Mucosa of stomach (tissue), 1 donor: ENCODE results near the gene RPRD1A.

Source experiments
- H3K27me3 ChIP-seq: one replicate; pipeline ENCODE4 v1.7.0; 2013; ENCODE audit warnings: mild to moderate bottlenecking, low read length; ENCODE audit not compliant: control insufficient read depth, insufficient read depth
- H3K36me3 ChIP-seq: one replicate; pipeline ENCODE4 v1.7.0; 2013; ENCODE audit warnings: low read length; ENCODE audit not compliant: control insufficient read depth, insufficient read depth
- H3K4me1 ChIP-seq: one replicate; pipeline ENCODE4 v1.7.0; 2013; ENCODE audit warnings: mild to moderate bottlenecking, low read length; ENCODE audit not compliant: control insufficient read depth, insufficient read depth
- H3K4me3 ChIP-seq: one replicate; pipeline ENCODE4 v1.7.0; 2013; ENCODE audit warnings: low read length
- H3K9ac ChIP-seq: one replicate; pipeline ENCODE4 v1.7.0; 2013; ENCODE audit warnings: mild to moderate bottlenecking, low read length, moderate library complexity
- H3K9me3 ChIP-seq: one replicate; pipeline ENCODE4 v1.7.0; 2013; ENCODE audit warnings: mild to moderate bottlenecking, low read length, moderate library complexity; ENCODE audit not compliant: control insufficient read depth
- donor health status: Pancreatic carcinoma.

Gene RPRD1A

DNA sequence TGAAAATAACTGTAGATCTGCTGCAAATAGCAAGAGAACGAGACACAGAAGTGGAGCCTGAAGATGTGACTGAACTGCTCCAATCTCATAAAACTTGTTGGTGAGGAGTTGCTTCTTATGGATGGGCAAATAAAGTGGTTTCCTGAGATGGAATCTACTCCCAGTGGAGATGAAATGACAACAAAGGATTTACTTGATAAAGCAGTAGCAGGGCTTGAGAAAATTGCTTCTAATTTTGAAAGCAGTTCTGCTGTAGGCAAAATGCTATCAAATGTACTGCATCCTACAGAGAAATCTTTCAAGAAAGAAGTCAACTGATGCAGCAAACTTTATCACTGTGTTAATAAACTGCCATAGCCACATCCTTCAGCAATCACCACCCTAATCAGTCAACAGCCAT is 44.0 kb downstream of the RPRD1A start:
- Histone ChIP-seq H3K4me3 (no peak overlapping the region), H3K36me3 (no peaks in the 10 kb centered on the region), H3K27me3 (no peaks in the 10 kb centered on the region), H3K4me1 (no peaks in the 10 kb centered on the region), H3K9ac (no peak overlapping the region), H3K9me3 (no peaks in the 10 kb centered on the region)

DNA sequence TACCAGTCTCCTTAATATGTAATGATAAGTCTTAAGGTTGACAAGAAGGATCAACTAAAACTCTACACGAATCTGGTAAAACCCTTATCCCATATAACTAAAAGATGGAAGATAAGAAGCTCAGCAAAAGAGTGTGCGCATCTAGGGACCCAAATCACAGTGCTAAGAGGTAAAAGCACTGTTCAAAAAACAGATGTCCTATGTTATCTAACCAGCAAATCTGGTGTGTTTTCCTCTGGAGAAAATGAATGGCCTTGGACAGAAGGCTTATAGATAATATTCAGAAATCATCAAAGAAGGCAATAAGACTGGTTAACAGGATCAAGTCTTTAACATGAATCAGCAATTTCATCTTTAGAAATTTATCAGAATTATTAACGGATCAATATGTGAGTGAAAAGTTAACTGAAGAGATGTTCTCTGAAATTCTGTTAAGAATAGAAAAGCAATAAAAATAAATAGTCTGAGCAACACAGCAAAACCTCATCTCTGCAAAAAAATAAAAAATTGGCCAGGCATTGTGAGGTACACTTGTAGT is 47.1 kb downstream of the RPRD1A start:
- no peak overlapping the region for H3K9ac ChIP-seq
- no peaks in the 10 kb centered on the region for H3K27me3 ChIP-seq
- H3K4me3 ChIP-seq: no peak overlapping the region
- H3K9me3 ChIP-seq: no peaks in the 10 kb centered on the region
- no peaks in the 10 kb centered on the region for H3K4me1 ChIP-seq
- no peaks in the 10 kb centered on the region for H3K36me3 ChIP-seq

DNA sequence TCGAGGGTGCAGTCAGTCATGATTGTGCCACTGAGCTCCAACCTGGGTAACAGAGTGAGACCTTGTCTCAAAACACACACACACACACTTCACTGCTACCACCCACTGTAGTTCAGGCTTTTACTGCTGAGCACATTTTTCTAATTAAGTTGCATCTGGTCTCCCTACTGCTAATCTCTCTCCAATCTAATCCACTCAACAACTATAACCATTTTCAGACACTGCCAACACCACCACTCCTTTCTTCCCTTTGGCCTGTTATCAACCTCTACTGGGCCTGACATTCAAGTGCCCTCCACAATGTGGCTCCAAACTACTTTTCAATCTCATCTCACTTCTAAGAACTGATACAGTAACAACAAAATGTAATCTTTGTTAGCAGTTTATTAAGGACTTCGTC is 50.1 kb downstream of the RPRD1A start:
- H3K9me3 ChIP-seq: no peaks in the 10 kb centered on the region
- no peak overlapping the region for H3K4me3 ChIP-seq
- no peak overlapping the region for H3K9ac ChIP-seq
- H3K36me3 ChIP-seq: no peaks in the 10 kb centered on the region
- no peaks in the 10 kb centered on the region for H3K4me1 ChIP-seq
- no peaks in the 10 kb centered on the region for H3K27me3 ChIP-seq

DNA sequence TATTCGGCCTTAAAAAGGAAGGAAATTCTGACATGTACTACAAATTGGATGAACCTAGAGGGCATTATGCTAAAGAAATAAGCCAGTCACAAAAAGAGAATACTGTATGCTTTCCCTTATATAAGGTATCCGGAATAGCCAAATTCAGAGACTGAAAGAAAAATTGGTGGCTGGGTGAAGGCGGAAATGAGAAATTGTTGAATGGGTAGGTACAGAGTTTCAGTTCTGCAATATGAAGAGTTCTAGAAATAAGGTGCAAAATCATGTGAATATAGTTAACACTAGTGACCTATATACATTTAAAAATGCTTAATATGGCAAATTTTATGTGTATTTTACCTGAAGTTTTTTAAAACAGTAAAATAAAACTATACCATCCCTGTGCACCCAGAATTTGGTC is 51.7 kb downstream of the RPRD1A start:
- Histone ChIP-seq H3K4me3 (no peak overlapping the region), H3K36me3 (no peaks in the 10 kb centered on the region), H3K9me3 (no peaks in the 10 kb centered on the region), H3K9ac (no peak overlapping the region), H3K4me1 (no peaks in the 10 kb centered on the region), H3K27me3 (no peaks in the 10 kb centered on the region)

DNA sequence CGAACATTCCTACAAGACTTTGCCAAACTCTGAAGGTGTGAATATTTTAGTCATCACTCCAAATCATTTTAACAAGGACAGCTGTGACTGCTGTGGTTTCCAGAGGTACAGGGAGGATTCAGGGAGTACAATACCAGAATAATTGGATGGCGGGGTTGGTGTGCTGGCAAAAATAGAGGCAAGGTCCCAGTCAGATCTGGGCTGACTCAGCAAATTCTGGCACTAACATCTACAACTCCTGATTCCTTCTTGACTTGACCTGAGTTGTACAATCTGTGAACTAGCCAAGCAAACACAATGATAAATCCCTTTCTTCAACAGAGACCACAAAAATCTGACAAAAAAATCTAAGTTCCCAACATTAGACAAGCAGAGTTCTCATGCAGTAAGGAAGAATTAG is 54.5 kb downstream of the RPRD1A start:
- Histone ChIP-seq H3K9me3 (no peaks in the 10 kb centered on the region), H3K4me1 (no peaks in the 10 kb centered on the region), H3K27me3 (no peaks in the 10 kb centered on the region), H3K4me3 (no peak overlapping the region), H3K9ac (no peak overlapping the region), H3K36me3 (no peaks in the 10 kb centered on the region)

DNA sequence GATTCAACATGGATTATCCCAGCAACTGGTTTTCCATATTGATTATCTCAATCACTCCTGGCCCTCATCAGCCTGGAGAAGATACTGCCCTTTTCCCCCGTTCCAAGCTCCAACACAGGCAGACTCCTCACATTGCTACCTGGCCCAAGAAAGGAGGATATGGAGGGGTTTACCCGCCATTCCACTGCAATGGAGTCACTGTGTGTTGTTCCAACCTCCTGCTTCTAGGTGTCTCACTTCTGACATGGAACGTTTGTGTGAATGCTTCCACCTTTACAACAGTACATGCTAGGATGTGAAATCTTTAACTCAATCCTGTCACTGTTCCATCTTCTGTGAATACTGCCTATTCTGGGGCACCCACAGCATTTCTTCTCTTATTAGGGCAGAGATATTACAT is 58.1 kb downstream of the RPRD1A start:
- Histone ChIP-seq H3K36me3 (no peaks in the 10 kb centered on the region), H3K27me3 (no peaks in the 10 kb centered on the region), H3K4me3 (no peak overlapping the region), H3K4me1 (no peaks in the 10 kb centered on the region), H3K9ac (no peak overlapping the region), H3K9me3 (no peaks in the 10 kb centered on the region)

DNA sequence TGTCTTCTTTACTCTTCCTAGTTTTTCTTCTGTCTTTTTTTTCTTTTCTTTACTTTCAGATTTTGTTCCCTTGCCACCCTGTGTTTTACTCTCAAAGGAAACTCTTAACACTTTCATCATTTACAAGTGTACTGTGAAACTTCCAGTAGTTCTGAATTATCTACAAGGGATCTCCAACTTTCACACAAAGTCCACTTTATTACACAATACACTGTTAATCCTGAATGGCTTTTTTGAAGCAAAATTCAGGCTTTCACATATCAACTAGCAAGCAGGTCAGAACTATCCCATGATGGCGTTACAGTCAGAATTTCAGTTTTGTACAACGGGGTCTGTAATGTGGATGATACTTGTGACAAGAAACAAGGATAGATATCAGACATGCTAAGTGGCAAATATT is 60.4 kb downstream of the RPRD1A start:
- no peaks in the 10 kb centered on the region for H3K36me3 ChIP-seq
- H3K9me3 ChIP-seq: no peaks in the 10 kb centered on the region
- H3K9ac ChIP-seq: no peak overlapping the region

DNA sequence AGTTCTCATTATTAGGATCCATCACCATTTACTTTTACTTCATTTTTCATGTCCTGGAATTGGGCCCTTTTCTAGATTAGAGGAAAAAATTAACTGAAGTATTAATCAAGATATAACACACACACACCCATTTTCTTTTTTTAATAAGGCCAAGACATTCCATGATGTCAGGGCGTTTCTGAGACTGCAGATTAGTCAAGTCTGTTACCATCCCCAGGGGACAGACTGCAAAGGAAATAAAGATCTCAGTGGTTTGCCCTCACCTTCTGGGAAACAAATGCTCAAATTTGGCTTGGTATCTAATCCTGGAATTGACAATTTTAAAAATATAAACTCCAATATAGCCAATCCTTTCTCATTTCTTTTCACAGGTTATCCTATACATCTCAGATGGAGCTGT is 67.4 kb downstream of the RPRD1A start:
- H3K9me3 ChIP-seq: no peaks in the 10 kb centered on the region
- H3K36me3 ChIP-seq: no peaks in the 10 kb centered on the region
- H3K9ac ChIP-seq: no peak overlapping the region
- no peaks in the 10 kb centered on the region for H3K4me1 ChIP-seq
- H3K4me3 ChIP-seq: no peak overlapping the region
- no peaks in the 10 kb centered on the region for H3K27me3 ChIP-seq

More for the DNA sequence above, 60.4 kb downstream of the RPRD1A start:
- Histone ChIP-seq H3K4me1 (no peaks in the 10 kb centered on the region), H3K4me3 (no peak overlapping the region), H3K27me3 (no peaks in the 10 kb centered on the region)

DNA sequence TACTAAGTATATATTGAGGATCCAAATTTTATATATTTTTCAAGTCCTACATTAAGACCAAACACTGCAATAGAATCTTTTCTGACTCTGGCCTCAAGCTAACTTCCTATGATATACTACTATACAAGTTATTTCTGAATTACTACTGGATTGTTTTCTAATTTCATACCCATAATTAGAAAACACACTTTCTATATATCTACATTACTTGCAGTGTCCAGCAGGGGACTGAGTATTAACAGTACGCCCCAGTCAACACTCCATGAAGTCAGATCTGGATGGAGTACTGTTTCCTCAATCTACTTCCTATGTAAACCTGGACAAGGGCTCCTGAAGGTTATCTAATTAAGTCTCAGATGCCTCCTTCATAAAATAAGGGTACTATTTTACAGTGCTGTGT is 68.4 kb downstream of the RPRD1A start:
- no peaks in the 10 kb centered on the region for H3K36me3 ChIP-seq
- no peaks in the 10 kb centered on the region for H3K4me1 ChIP-seq
- H3K27me3 ChIP-seq: no peaks in the 10 kb centered on the region
- H3K9me3 ChIP-seq: no peaks in the 10 kb centered on the region
- no peak overlapping the region for H3K9ac ChIP-seq
- no peak overlapping the region for H3K4me3 ChIP-seq

DNA sequence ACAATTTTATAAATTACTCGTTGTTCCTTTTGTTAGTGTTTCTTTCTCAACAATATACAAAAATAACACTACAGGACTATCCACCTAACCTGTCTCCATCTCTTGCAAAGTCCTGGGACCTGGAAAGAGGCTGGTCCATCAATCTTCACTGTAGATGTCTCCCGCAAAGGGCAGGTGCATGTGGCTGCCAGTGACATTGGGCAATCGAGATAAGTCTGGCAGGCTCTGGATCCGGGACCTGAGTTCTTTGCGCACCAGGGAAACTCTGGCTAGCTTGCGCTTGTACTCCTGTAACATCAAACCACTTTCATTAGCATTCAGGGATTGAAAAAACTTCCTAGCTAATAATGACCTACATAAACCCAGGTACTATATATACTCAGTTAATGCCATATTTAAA is 74.3 kb downstream of the RPRD1A start:
- H3K4me3 ChIP-seq: no peak overlapping the region
- no peaks in the 10 kb centered on the region for H3K27me3 ChIP-seq
- H3K36me3 ChIP-seq: no peaks in the 10 kb centered on the region
- H3K4me1 ChIP-seq: no peaks in the 10 kb centered on the region
- no peak overlapping the region for H3K9ac ChIP-seq
- no peaks in the 10 kb centered on the region for H3K9me3 ChIP-seq

DNA sequence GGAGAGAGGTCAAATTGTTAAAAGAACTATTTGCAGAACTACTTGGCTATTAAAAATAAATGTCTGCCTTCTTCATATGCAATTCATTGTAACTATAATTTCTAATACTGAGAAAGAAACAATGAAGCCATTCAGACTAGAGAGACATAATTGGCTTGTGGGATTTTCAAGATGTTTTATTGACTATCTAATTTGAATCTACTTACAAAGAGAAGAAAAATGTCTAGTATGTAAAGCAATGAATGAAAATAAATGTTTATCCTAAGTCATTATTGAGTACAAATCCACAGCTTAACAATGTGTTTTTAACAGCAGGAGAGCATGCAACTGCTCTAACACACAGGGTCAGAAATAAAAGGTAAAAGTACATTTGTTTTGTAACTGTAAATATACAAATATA is 75.7 kb downstream of the RPRD1A start:
- Histone ChIP-seq H3K4me3 (no peak overlapping the region), H3K4me1 (no peaks in the 10 kb centered on the region), H3K36me3 (no peaks in the 10 kb centered on the region)

DNA sequence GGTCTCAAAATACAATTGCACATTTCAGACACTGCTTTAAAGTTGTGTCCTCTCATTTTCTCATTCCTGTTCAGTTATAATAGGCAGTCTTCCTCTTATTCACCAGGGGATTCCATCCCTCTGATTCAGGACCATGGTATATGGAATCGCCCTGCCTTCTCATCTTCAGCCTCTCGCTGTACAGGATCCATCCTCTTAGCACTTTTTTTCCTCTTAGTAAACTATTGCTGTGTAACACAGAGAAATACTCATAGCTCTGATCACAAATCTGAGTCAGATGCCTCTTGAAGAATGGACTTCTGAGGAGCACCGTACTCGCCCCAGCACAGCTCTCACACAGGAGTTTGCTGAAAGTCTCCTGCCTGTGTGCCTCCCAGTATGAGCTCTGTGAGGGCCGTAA is 83.5 kb downstream of the RPRD1A start:
- H3K36me3 ChIP-seq: no peaks in the 10 kb centered on the region
- H3K9me3 ChIP-seq: no peaks in the 10 kb centered on the region
- H3K9ac ChIP-seq: no peak overlapping the region
- no peaks in the 10 kb centered on the region for H3K4me1 ChIP-seq
- no peak overlapping the region for H3K4me3 ChIP-seq
- no peaks in the 10 kb centered on the region for H3K27me3 ChIP-seq

More for the DNA sequence above, 75.7 kb downstream of the RPRD1A start:
- no peaks in the 10 kb centered on the region for H3K27me3 ChIP-seq
- H3K9me3 ChIP-seq: no peaks in the 10 kb centered on the region
- no peak overlapping the region for H3K9ac ChIP-seq

DNA sequence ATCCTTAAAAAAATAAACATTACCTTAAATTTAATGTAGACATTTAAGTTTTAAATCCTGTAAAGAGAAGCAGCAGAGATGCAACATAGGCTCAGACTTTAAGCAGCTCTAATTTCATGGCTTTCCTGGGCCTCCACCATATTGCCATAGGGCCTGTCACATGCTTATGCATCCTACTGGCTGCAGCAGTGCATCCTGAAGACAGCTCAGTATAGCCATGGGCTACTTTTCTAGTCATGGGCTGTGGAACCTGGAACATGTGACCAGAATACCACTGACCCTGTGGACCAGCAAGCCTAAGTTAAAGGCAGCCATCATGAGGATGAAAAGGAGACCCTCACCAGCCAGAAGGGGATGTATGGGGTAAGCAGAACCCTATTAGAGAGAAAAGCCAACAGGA is 84.2 kb downstream of the RPRD1A start:
- Histone ChIP-seq H3K9ac (no peak overlapping the region), H3K27me3 (no peaks in the 10 kb centered on the region), H3K36me3 (peaks cover under 1% of the 10 kb centered on the region), H3K4me1 (no peaks in the 10 kb centered on the region), H3K4me3 (no peak overlapping the region), H3K9me3 (no peaks in the 10 kb centered on the region)
